GM19397 (cell line): Measurements from ENCODE around the gene IMMP2L.
"Not testable (repeated sequence)": the region's sequence is repeated elsewhere in the genome, so short reads cannot be mapped to it uniquely, and the experiment has no call there.

Source experiments
- ATAC-seq: cut with Tn5 transposase; IDR thresholded peaks from one replicate; pipeline ENCODE4 v1.9.1; 2021; ENCODE audit warnings: mild to moderate bottlenecking, moderate library complexity; ENCODE audit not compliant: unreplicated experiment

The IMMP2L gene

GRCh38 chr7:110973196-110973990 lies 588.9 kb downstream of the IMMP2L start:
- ATAC-seq: no peak

- no peak for ATAC-seq
These were observed 597.5 kb downstream of the IMMP2L start for GRCh38 chr7:110964775-110965174.

- no peak for ATAC-seq
These were observed 599.5 kb downstream of the IMMP2L start for GRCh38 chr7:110962826-110963225.

DNA sequence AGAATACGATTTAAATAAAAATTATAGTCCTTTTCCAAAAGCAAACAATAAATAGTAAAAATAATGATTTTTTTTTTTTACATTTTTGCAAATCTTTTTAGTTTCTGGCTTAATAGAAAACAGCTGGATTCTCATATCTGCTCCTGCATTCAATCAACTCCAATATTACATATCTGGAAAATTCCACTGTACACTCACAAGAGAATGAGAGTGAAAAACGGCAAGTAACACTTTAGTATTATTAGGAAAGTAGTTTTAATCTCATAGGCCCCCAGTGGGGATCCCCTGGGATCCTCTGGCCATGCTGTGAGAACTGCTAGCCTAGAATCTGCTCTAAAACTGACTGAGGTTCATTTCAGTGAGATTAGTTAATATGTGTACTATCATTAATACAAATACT lies 599.9 kb downstream of the IMMP2L start:
- ATAC-seq: no peak

DNA sequence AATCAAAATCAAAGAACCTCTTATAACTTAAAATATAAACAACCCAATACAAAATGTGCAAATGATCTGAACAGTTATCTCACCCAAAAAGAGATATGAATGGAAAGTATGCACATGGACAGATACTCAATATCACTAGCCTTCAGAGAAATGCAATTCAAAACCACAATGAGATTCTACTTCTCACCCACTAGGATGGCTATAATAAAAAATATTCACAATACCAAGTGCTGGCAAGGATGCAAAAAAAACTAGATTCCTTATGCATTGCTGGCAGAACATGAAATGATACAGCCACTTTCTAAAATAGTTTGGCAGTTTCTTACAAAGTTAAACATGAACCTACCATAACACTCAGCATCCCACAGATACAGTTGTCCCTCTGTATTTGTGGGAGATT lies 601.5 kb downstream of the IMMP2L start:
- ATAC-seq: no peak

DNA sequence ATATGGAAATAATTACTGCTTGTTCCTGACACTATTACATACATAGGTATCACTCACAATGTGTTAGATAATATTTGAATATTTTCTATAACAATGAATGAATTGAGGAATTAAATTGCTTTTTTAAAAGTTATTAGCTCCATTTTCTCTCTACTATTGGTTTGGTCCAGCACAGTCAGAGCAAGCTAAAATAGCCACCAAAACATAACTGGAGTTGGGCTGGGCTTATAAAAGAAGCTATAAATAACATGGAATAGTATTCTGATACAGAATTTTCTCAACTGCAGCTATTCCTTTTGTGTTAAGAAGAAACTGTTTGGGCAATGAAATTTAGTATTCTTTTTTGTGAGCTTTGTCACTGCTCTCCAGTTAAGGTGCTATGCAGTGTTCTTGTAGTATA lies 614.0 kb downstream of the IMMP2L start:
- no peak for ATAC-seq

- no peak for ATAC-seq
These were observed 614.9 kb downstream of the IMMP2L start for GRCh38 chr7:110947408-110947807.

GRCh38 chr7:110944966-110945644 lies 617.2 kb downstream of the IMMP2L start:
- ATAC-seq: no peak

DNA sequence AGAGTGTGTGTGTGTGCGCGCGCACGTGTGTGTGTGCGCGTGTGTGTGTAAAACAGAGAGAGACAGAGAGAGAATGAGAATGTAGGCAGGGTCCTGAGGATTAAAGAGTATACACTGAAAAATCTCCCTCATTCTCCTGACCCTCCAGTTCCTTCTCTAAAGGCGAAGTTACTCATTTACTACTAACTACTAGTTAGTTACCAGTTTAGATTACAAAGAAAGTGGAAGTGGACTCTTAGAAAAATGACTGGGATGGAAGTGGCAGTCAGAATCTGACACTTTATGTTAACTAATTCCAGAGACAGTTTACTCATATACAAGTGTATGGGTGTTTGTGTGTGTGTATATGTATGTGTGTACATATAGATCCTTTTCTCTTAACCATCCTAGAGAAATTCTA lies 617.8 kb downstream of the IMMP2L start:
- ATAC-seq: no peak

DNA sequence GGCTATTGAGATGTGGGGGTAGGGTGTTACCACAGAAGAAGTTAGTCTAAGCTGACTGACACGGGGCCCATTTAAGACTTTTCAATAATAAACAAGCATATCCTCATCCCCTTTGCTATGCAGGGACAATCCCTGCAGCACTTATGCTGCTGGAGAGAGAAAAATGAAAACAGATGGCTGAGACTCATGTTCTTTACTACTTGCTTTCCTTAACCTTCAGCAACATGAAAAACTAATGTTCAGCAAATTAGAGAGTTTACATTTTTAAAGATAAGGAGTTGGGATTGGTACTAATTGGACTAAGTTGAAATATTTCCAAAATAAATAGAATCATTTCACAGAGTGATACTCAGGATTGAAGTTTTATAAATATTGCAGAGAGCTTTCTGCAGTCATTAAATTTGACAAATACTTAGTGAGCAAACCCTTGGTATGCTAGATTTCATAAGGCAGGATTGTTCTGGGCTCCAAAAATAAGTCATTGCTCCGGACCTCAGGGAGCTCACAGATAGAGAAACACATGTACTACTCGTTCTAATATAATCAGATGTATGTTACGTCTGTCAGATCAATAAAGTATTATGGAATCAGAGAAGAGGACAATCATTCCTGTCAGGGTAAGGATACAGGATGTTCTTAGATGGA lies 618.5 kb downstream of the IMMP2L start:
- no peak for ATAC-seq

DNA sequence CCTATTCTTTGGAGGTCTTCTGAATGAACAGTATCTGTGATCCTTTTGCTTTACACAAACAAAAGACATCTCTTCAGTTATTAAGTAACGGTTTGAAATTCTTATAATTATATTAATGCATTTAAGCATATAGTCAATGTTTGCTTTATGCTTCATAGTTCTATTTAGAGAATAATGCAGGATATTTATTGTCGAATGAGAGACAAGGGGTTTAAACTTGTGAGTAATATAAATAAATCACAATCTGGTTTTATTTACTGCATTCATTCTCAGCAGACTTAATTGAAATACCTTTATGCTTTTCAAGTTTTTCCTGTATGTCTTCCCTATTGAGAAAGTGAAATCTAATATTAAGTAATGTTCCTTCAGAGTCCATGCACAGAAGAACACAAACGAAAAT lies 620.9 kb downstream of the IMMP2L start:
- ATAC-seq: no peak

DNA sequence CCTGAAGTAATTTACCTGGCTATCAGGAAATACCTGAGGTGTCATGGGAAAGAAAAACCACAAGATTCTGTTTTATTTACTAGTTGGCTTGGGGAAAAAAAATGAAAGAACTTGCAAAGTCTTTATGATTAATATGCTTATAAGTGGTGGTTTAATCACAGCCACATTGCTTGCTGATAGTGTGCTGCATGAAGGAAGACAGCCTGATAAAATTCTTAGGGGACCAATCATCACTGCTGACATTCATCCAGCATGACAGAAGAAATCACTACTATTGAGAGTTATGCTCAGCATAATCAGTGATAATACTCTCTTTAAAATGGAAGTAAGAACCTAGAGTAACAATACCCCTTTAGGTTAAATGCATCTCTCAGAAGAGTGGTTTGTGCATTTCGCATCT lies 621.5 kb downstream of the IMMP2L start:
- no peak for ATAC-seq

DNA sequence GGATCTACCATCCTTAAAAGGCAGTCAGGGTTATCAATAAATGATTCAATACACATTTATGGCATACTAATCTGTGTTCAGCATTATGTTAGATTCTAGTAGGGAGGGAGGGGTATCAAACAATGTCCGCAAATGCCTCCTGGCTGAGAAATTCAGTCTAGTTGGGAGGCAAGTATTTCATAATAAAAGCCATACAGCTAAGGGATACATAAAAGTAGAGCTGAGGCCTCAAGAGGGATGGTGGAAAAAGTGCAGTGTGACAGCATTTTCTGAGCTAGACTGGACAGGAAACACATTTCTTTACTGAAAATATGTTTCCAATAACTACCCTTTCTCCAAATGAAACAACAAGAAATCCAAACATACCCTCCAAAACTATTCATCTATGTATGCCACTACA lies 624.1 kb downstream of the IMMP2L start:
- ATAC-seq: no peak

DNA sequence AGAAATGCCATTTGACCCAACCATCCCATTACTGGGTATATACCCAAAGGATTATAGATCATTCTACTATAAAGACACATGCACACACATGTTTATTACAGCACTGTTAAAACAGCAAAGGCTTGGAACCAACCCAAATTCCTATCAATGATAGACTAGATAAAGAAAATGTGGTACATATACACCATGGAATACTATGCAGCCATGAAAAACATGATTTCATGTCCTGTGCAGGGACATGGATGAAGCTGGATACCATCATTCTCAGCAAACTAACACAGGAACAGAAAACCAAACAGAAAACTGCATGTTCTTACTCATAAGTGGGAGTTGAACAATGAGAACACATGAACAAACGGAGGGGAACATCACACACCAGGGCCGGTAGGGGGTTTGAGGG lies 625.6 kb downstream of the IMMP2L start:
- not testable (repeated sequence) for ATAC-seq

GRCh38 chr7:110929480-110930249 lies 632.6 kb downstream of the IMMP2L start:
- ATAC-seq: no peak

DNA sequence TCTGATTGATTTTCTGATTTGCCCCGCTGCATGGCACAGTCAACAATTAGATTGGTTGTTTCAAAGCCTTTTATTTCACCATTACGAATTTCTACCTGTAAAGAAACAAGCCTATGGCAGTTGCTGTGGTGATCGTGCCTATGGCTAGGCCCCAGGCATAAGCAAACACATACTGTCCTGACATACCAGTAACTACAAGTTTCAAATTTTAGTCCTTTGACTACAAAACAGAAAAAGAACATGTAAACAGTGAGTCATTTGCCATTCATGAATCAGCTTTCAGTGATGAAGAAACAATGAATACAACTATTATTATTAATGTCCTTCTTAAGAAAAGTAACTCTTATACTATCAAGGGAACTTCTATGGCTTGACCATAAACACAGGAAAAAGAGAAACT lies 639.4 kb downstream of the IMMP2L start:
- no peak for ATAC-seq

DNA sequence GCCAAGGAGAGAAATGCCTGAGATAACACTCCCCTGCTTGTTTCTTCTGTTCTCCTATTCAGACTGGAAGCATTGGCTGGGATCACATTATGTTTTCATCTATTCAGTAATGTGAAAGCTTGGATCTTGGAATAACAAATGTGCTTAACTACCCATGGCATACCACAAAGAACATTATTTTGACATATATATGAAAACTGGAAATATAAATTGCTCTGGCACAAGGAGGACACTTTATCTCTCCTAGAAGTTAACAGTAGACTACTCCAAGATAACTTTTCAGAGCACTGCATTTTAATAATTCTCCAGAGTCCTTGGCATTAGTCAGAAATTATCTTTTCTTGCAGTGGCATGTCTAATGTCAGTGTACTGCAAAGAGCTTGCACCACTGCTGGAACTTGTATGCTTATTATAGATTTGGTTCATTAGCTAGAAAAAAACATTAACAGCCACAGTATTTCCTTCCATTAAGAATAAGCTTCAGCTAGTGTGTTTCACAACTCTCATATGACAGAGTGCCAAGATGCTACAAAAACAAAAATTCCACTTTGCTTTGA lies 640.6 kb downstream of the IMMP2L start:
- no peak for ATAC-seq

- peak; percentile 57 for ATAC-seq
These were observed 643.2 kb downstream of the IMMP2L start for GRCh38 chr7:110918949-110919548.

GRCh38 chr7:110914263-110914662 lies 648.0 kb downstream of the IMMP2L start:
- no peak for ATAC-seq

DNA sequence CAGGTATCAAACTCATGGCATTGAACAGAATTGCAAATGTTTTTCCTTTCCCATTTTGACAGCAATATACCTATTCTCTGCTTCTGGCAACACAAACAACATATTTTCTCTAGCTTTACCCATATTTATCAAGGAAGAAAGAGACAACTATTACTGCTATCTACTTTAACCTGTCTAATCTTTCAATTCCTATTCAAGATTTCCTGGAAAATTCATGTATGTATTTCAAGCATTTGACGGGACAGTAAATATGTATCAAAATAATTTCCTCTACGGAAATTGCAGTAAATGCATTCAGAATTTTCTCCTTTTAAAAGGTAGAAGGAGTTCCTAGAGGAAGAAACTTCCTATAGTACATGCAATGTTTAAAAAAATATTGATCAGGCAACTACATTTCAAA lies 650.7 kb downstream of the IMMP2L start:
- no peak for ATAC-seq

DNA sequence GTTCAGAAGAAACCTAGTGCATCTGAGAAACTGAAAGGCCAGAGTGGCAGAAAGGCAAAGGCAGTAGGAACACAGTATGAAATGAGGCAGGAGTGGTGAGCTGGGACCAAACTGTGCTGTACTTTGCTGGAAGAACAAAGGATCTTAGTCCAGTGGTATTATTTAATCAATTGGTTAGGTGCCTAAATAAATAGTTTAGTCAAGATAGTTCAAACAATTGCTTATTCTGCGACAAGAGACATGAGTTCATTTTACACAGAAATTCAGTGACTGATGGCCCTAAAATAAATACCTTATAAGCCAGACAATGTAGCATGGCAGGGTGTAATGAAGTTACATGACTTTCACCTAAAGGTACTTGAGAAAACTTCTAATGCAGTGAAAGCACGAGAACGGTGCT lies 653.2 kb downstream of the IMMP2L start:
- no peak for ATAC-seq
